Left lung (tissue), 10 donors: Measurements from ENCODE around the gene ZHX3. TPM values are rescaled to one million over a fixed set of nuclear protein-coding genes. Genes with fewer than 3 reads are reported as not detected.

Source experiments
- ATAC-seq: fragments of 200-7000 bp; cut with Tn5 transposase; one replicate; pipeline ENCODE4 v1.9.1; 2020; ENCODE audit warnings: moderate library complexity
- DNase-seq, 4 donors: peaks; one replicate each; pipeline ENCODE4 v3.0.0-alpha.2; 2013 to 2020
- H3K27ac ChIP-seq, 2 donors: fragments of 200-600 bp; sonication (generic) in 1 of 2; one replicate each; pipeline versions ENCODE4 v1.5.0 to v1.8.0; 2020 to 2021
- H3K27me3 ChIP-seq, 2 donors: fragments of 200-600 bp; sonication (generic) in 1 of 2; one replicate each; pipeline versions ENCODE4 v1.5.0 to v1.8.0; 2020 to 2021
- H3K36me3 ChIP-seq, 2 donors: fragments of 200-600 bp; sonication (generic) in 1 of 2; one replicate each; pipeline versions ENCODE4 v1.5.0 to v1.8.0; 2020 to 2021
- H3K4me1 ChIP-seq, 2 donors: fragments of 200-600 bp; one replicate each; pipeline ENCODE4 v1.8.0; 2021
- H3K4me3 ChIP-seq, 2 donors: fragments of 200-600 bp; sonication (generic) in 1 of 2; one replicate each; pipeline versions ENCODE4 v1.5.0 to v1.8.0; 2020 to 2021; ENCODE audit warnings: mild to moderate bottlenecking in 1 of 2
- H3K9me3 ChIP-seq, 2 donors: fragments of 200-600 bp; sonication (generic) in 1 of 2; one replicate each; pipeline versions ENCODE4 v1.5.0 to v1.8.0; 2020 to 2021
- intact Hi-C, 2 donors: fragments of 100-400 bp; cut with DNase I; formaldehyde crosslinking; loops; one replicate each; pipeline versions ENCODE4 v1.11.2 to v1.14.2; 2022
- polyA plus RNA-seq, 6 donors: library from polyadenylated mRNA; unstranded; fragments of 120-200 nt; gene quantifications; one replicate each; pipeline ENCODE4 v1.2.1, GENCODE V29; 2013; ENCODE audit not compliant: insufficient read length in 6 of 6
- total RNA-seq, 2 donors: library from RNA; stranded (reverse); fragmentation: NEBNext Ultra II Directional; extraction: Animal tissue kit (Norgen Biotek cat#: 25700); gene quantifications; one replicate each; pipeline ENCODE4 v1.2.1, GENCODE V29; 2021
- TF ChIP-seq, protein P1 (sequence below), 2 donors: fragments of 200-600 bp; sonication (generic) in 1 of 2; IDR thresholded peaks; one replicate each; pipeline versions ENCODE4 v1.5.0 to v1.8.0; 2021; ENCODE audit warnings: antibody characterized with exemption in 2 of 2
- donor health status: DM: no; HTN: yes; CAD: no.
- donor health status: DM: no; HTN: no; CAD: no.

ZHX3 gene
- total and polyA plus RNA-seq, 8 donors: 8.1 to 47.9 (median 11.2) TPM

GRCh38 chr20:41151134-41151869, 166.2 kb downstream of the ZHX3 start:
- intact Hi-C loops: no loop called here
- Histone ChIP-seq H3K4me3 (no peak overlapping the region), H3K4me1 (peaks cover 19 to 74% of the 10 kb centered on the region in 2 donors), H3K27ac (peak overlapping the region in 1 of 2 donors; percentile 60), H3K9me3 (no peaks in the 10 kb centered on the region), H3K27me3 (no peaks in the 10 kb centered on the region), H3K36me3 (no peaks in the 10 kb centered on the region)
- ATAC-seq (no peak), DNase-seq (no peak)
- TF ChIP-seq, protein P1, sequence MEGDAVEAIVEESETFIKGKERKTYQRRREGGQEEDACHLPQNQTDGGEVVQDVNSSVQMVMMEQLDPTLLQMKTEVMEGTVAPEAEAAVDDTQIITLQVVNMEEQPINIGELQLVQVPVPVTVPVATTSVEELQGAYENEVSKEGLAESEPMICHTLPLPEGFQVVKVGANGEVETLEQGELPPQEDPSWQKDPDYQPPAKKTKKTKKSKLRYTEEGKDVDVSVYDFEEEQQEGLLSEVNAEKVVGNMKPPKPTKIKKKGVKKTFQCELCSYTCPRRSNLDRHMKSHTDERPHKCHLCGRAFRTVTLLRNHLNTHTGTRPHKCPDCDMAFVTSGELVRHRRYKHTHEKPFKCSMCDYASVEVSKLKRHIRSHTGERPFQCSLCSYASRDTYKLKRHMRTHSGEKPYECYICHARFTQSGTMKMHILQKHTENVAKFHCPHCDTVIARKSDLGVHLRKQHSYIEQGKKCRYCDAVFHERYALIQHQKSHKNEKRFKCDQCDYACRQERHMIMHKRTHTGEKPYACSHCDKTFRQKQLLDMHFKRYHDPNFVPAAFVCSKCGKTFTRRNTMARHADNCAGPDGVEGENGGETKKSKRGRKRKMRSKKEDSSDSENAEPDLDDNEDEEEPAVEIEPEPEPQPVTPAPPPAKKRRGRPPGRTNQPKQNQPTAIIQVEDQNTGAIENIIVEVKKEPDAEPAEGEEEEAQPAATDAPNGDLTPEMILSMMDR (IDR thresholded peaks at IDR 0.05): no peak

GRCh38 chr20:41150664-41151063, 166.9 kb downstream of the ZHX3 start:
- Histone ChIP-seq H3K27me3 (no peaks in the 10 kb centered on the region), H3K4me1 (peaks cover 24 to 81% of the 10 kb centered on the region in 2 donors), H3K9me3 (no peaks in the 10 kb centered on the region), H3K27ac (peak overlapping the region; percentile 15 to 92), H3K36me3 (no peaks in the 10 kb centered on the region), H3K4me3 (no peak overlapping the region)
- TF ChIP-seq, protein P1 (IDR thresholded peaks at IDR 0.05): no peak
- intact Hi-C loops: no loop called here
- ATAC-seq (no peak), DNase-seq (peak in 1 of 4 donors; percentile 31)

- H3K9me3 ChIP-seq: no peaks in the 10 kb centered on the region
Measured at GRCh38 chr20:41148942-41149341, 168.6 kb downstream of the ZHX3 start.

DNA sequence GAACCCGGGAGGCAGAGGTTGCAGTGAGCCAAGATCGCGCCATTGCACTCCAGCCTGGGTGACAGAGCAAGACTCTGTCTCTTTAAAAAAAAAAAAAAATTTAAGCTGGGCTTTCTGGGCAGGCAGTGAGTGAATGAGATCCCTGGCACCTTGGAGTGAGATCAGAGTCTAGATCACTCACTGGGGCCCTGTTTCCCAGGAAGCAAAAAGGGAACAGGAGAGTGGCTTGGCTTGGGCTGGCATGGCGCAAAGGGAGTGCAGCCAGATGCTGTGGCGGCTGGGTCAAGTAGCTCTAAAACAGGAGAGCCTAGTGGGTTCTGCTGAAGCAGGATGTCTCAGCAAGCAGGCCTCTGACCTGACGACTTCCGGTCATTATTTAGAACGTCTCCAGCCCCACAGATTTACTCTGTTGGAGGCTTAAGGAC, 169.8 kb downstream of the ZHX3 start:
- no peak overlapping the region for H3K4me3 ChIP-seq
- DNase-seq (peak in 1 of 4 donors; percentile 24), ATAC-seq (no peak)
- peak overlapping the region; percentile 67 to 92 for H3K27ac ChIP-seq
- TF ChIP-seq, protein P1 (IDR thresholded peaks at IDR 0.05): no peak
- H3K36me3 ChIP-seq: no peaks in the 10 kb centered on the region
- no peaks in the 10 kb centered on the region for H3K9me3 ChIP-seq
- H3K27me3 ChIP-seq: no peaks in the 10 kb centered on the region
- intact Hi-C loops: no loop called here
- H3K4me1 ChIP-seq: peaks cover 24 to 85% of the 10 kb centered on the region in 2 donors

More at GRCh38 chr20:41148942-41149341, 168.6 kb downstream of the ZHX3 start:
- TF ChIP-seq, protein P1 (IDR thresholded peaks at IDR 0.05): no peak
- Histone ChIP-seq H3K27me3 (no peaks in the 10 kb centered on the region), H3K36me3 (no peaks in the 10 kb centered on the region), H3K4me3 (no peak overlapping the region), H3K27ac (peak overlapping the region; percentile 67 to 92), H3K4me1 (peaks cover 22 to 85% of the 10 kb centered on the region in 2 donors)
- no peak for DNase-seq
- intact Hi-C loops: no loop called here
- no peak for ATAC-seq

- H3K27ac ChIP-seq: peak overlapping the region; percentile 67 to 92
- intact Hi-C loops: no loop called here
- H3K9me3 ChIP-seq: no peaks in the 10 kb centered on the region
- peaks cover 32 to 91% of the 10 kb centered on the region in 2 donors for H3K4me1 ChIP-seq
- ATAC-seq (peak; percentile 79), DNase-seq (peak in 2 of 4 donors; percentile 31 to 72)
- no peaks in the 10 kb centered on the region for H3K36me3 ChIP-seq
- no peaks in the 10 kb centered on the region for H3K27me3 ChIP-seq
- no peak overlapping the region for H3K4me3 ChIP-seq
- TF ChIP-seq, protein P1 (IDR thresholded peaks at IDR 0.05): no peak
Measured at GRCh38 chr20:41145821-41146620, 171.5 kb downstream of the ZHX3 start.
